Neural crest cell (in vitro differentiated cells): ENCODE measurements around the gene MYO7A. TPM values are rescaled to one million over a fixed set of nuclear protein-coding genes. Genes with fewer than 3 reads are reported as not detected.
A peak's percentile ranks its signal among the peaks of the same experiment; 100 is the strongest.

ENCODE experiments used
- DNase-seq: peaks from one replicate; pipeline ENCODE4 v3.0.0; 2021; ENCODE audit warnings: low read depth, mixed read lengths, low spot score
- H3K27ac Mint-ChIP-seq: one replicate; pipeline ENCODE4 v1.8.0; 2021; ENCODE audit warnings: mild to moderate bottlenecking, mixed read lengths; ENCODE audit not compliant: unreplicated experiment
- H3K27me3 Mint-ChIP-seq: 2 replicates; pipeline ENCODE4 v1.8.0; 2021; ENCODE audit warnings: low read depth, mild to moderate bottlenecking, mixed read lengths
- H3K36me3 Mint-ChIP-seq: 2 replicates; pipeline ENCODE4 v1.8.0; 2021; ENCODE audit warnings: low read depth, mild to moderate bottlenecking, mixed read lengths
- H3K4me1 Mint-ChIP-seq: 2 replicates; pipeline ENCODE4 v1.8.0; 2021; ENCODE audit warnings: mixed read lengths
- H3K4me3 Mint-ChIP-seq: one replicate; pipeline ENCODE4 v1.8.0; 2021; ENCODE audit warnings: mild to moderate bottlenecking, mixed read lengths
- H3K9me3 Mint-ChIP-seq: 2 replicates; pipeline ENCODE4 v1.8.0; 2021; ENCODE audit warnings: mixed read lengths
- CTCF ChIP-seq: fragments of 200-600 bp; sonication (generic); conservative IDR thresholded peaks from 2 replicates; pipeline ENCODE4 v1.5.0; 2021; ENCODE audit warnings: antibody characterized with exemption, mild to moderate bottlenecking
- total RNA-seq: library from RNA; stranded (reverse); gene quantifications from 2 replicates; pipeline ENCODE4 v1.2.1, GENCODE V29; 2021

Gene MYO7A
- total RNA-seq, 1 donor from 2014 or later = 2.5 TPM

GRCh38 chr11:77150836-77151235, 22.8 kb downstream of the MYO7A start:
- H3K9me3 Mint-ChIP-seq = no peaks in the 10 kb centered on the region
- no peaks in the 10 kb centered on the region for H3K36me3 Mint-ChIP-seq
- no peak overlapping the region for H3K4me3 Mint-ChIP-seq
- no peak overlapping the region for H3K27ac Mint-ChIP-seq
- H3K27me3 Mint-ChIP-seq = peaks cover 12% of the 10 kb centered on the region
- DNase-seq = no peak
- TF ChIP-seq CTCF = no peak
- peaks cover 34% of the 10 kb centered on the region for H3K4me1 Mint-ChIP-seq

- H3K27me3 Mint-ChIP-seq = peaks cover 9% of the 10 kb centered on the region
- no peak overlapping the region for H3K4me3 Mint-ChIP-seq
- no peak for DNase-seq
- TF ChIP-seq CTCF = no peak
- peaks cover 34% of the 10 kb centered on the region for H3K4me1 Mint-ChIP-seq
- H3K36me3 Mint-ChIP-seq = no peaks in the 10 kb centered on the region
- H3K27ac Mint-ChIP-seq = no peak overlapping the region
- no peaks in the 10 kb centered on the region for H3K9me3 Mint-ChIP-seq
Measured at GRCh38 chr11:77151804-77152509, 23.9 kb downstream of the MYO7A start.

GRCh38 chr11:77152846-77153245, 24.8 kb downstream of the MYO7A start:
- Mint-ChIP-seq H3K27me3 (peaks cover 5% of the 10 kb centered on the region), H3K4me1 (peaks cover 25% of the 10 kb centered on the region), H3K36me3 (no peaks in the 10 kb centered on the region), H3K4me3 (no peak overlapping the region), H3K9me3 (no peaks in the 10 kb centered on the region), H3K27ac (peak overlapping the region; percentile 68)
- no peak for DNase-seq
- no peak for TF ChIP-seq CTCF

- Mint-ChIP-seq H3K9me3 (no peaks in the 10 kb centered on the region), H3K36me3 (no peaks in the 10 kb centered on the region), H3K27ac (no peak overlapping the region), H3K4me1 (peaks cover 19% of the 10 kb centered on the region), H3K4me3 (no peak overlapping the region), H3K27me3 (no peaks in the 10 kb centered on the region)
- no peak for DNase-seq
- TF ChIP-seq CTCF = no peak
Measured at GRCh38 chr11:77153276-77154185, 25.5 kb downstream of the MYO7A start.

- DNase-seq = no peak
Measured at GRCh38 chr11:77154381-77155081, 26.5 kb downstream of the MYO7A start.

More at GRCh38 chr11:77154381-77155081, 26.5 kb downstream of the MYO7A start:
- Mint-ChIP-seq H3K9me3 (no peaks in the 10 kb centered on the region), H3K36me3 (no peaks in the 10 kb centered on the region), H3K4me1 (peaks cover 16% of the 10 kb centered on the region), H3K27ac (no peak overlapping the region), H3K27me3 (no peaks in the 10 kb centered on the region), H3K4me3 (no peak overlapping the region)
- no peak for TF ChIP-seq CTCF
